GM12865 (cell line): ENCODE data around the gene DEF6.

Experiments
- DNase-seq: peaks from one replicate; pipeline ENCODE4 v3.0.0; 2010; ENCODE audit warnings: low read depth
- H3K4me3 ChIP-seq: 2 replicates; pipeline ENCODE4 v1.5.1; 2011; ENCODE audit warnings: mild to moderate bottlenecking, low read depth, low read length, control low read depth
- CTCF ChIP-seq: IDR thresholded peaks from 2 replicates; pipeline ENCODE4 v1.5.1; 2011; ENCODE audit warnings: low read length, control low read depth, low read depth, inconsistent platforms; ENCODE audit not compliant: insufficient read depth; ENCODE audit errors: missing control alignments

The DEF6 gene

GRCh38 chr6:35293681-35294080 lies 3.9 kb upstream of the DEF6 start:
- TF ChIP-seq CTCF: no peak
- DNase-seq: no peak
- H3K4me3 ChIP-seq: no peak overlapping the region

GRCh38 chr6:35294308-35294945 lies 3.2 kb upstream of the DEF6 start:
- TF ChIP-seq CTCF: peak; percentile 81
- H3K4me3 ChIP-seq: no peak overlapping the region
- peak; percentile 68 for DNase-seq

GRCh38 chr6:35295036-35295435 lies 2.6 kb upstream of the DEF6 start:
- no peak overlapping the region for H3K4me3 ChIP-seq
- no peak for TF ChIP-seq CTCF
- no peak for DNase-seq

- TF ChIP-seq CTCF: no peak
- H3K4me3 ChIP-seq: no peak overlapping the region
- no peak for DNase-seq
These were observed 1.9 kb upstream of the DEF6 start for GRCh38 chr6:35295521-35296315.

- no peak overlapping the region; the same call in 1 of the 2 replicates for H3K4me3 ChIP-seq
- DNase-seq: no peak
- TF ChIP-seq CTCF: no peak
These were observed 552 bp upstream of the DEF6 start for GRCh38 chr6:35296931-35297600.

- TF ChIP-seq CTCF: no peak
- DNase-seq: peak; percentile 35
- peak overlapping the region; percentile 90 for H3K4me3 ChIP-seq
These were observed 1.1 kb downstream of the DEF6 start for GRCh38 chr6:35298625-35299140.
